ENCODE results near the gene GSTP1. TPM values are rescaled to one million over a fixed set of nuclear protein-coding genes. Genes with fewer than 3 reads are reported as not detected.
"Not testable (repeated sequence)": the region's sequence is repeated elsewhere in the genome, so short reads cannot be mapped to it uniquely, and the experiment has no call there.

GSTP1 gene
- total RNA-seq, 2 experiments from 2014 or later: 1,139 to 1,604 TPM

- ChIA-PET POLR2A (no interaction called here), CTCF (ENCODE audit: unreplicated experiment) (interaction anchor here (0.6 kb wide), 1 partner anchor 412 kb away, joined by 3 read pairs; no protein-coding TSS in a partner anchor)
- Histone ChIP-seq H4K20me1 (ENCODE audit: insufficient read depth, low read length) (no peaks in the 10 kb centered on the region), H3K79me2 (ENCODE audit: insufficient read depth, low read depth, low read length) (no peaks in the 10 kb centered on the region), H3K9me2 (ENCODE audit: insufficient read depth, low read length) (no peaks in the 10 kb centered on the region), H3K27ac (ENCODE audit: low read depth, low read length, poor library complexity, severe bottlenecking) (no peak overlapping the region), H3K9me3 (ENCODE audit: low read length) (peaks cover 30% of the 10 kb centered on the region), H3K36me3 (ENCODE audit: insufficient read depth, low read length) (no peaks in the 10 kb centered on the region), H3K4me2 (ENCODE audit: low read length) (no peak overlapping the region), H3K4me3 (ENCODE audit: low read depth, low read length, poor library complexity, severe bottlenecking) (no peak overlapping the region), H2AFZ (ENCODE audit: low read length) (no peak overlapping the region), H3K4me1 (ENCODE audit: insufficient read depth, low read length, poor library complexity, severe bottlenecking) (no peaks in the 10 kb centered on the region)
- no peak for TF ChIP-seq CTCF (conservative IDR thresholded peaks at IDR 0.05; ENCODE audit: low read length)
- TF ChIP-seq EZH2phosphoT487 (IDR thresholded peaks at IDR 0.05; ENCODE audit: borderline replicate concordance, low read depth, low read length): no peak
- no peak for DNase-seq (ENCODE audit: low spot score)
- no TSS peak for BruUV-seq (replicated peaks)
- intact Hi-C loops (cut with micrococcal nuclease; ENCODE audit: unreplicated experiment): no loop called here
These were observed 32.5 kb upstream of the GSTP1 start for GRCh38 chr11:67551127-67551526.

GRCh38 chr11:67551697-67552096 lies 31.9 kb upstream of the GSTP1 start:
- H3K9me2 ChIP-seq (ENCODE audit: insufficient read depth, low read length); BruUV-seq (replicated peaks); H3K79me2 ChIP-seq (ENCODE audit: insufficient read depth, low read depth, low read length); CTCF ChIA-PET (ENCODE audit: unreplicated experiment); H3K36me3 ChIP-seq (ENCODE audit: insufficient read depth, low read length); H3K4me1 ChIP-seq (ENCODE audit: insufficient read depth, low read length, poor library complexity, severe bottlenecking); H3K4me3 ChIP-seq (ENCODE audit: low read depth, low read length, poor library complexity, severe bottlenecking); H3K4me2 ChIP-seq (ENCODE audit: low read length); intact Hi-C loops (cut with micrococcal nuclease; ENCODE audit: unreplicated experiment); DNase-seq (ENCODE audit: low spot score); H2AFZ ChIP-seq (ENCODE audit: low read length); H3K27ac ChIP-seq (ENCODE audit: low read depth, low read length, poor library complexity, severe bottlenecking); H4K20me1 ChIP-seq (ENCODE audit: insufficient read depth, low read length): not testable (repeated sequence)
- peaks cover 30% of the 10 kb centered on the region for H3K9me3 ChIP-seq (ENCODE audit: low read length)
- POLR2A ChIA-PET: interaction anchor here (0.6 kb wide), 1 partner anchor 29 kb away, joined by 5 read pairs; no protein-coding TSS in a partner anchor

GRCh38 chr11:67556244-67556643 lies 27.4 kb upstream of the GSTP1 start:
- DNase-seq (ENCODE audit: low spot score): no peak
- ChIA-PET CTCF (ENCODE audit: unreplicated experiment) (no interaction called here), POLR2A (no interaction called here)
- Histone ChIP-seq H3K4me2 (ENCODE audit: low read length) (no peak overlapping the region), H3K9me2 (ENCODE audit: insufficient read depth, low read length) (no peaks in the 10 kb centered on the region), H3K4me1 (ENCODE audit: insufficient read depth, low read length, poor library complexity, severe bottlenecking) (no peaks in the 10 kb centered on the region), H4K20me1 (ENCODE audit: insufficient read depth, low read length) (no peaks in the 10 kb centered on the region), H3K9me3 (ENCODE audit: low read length) (peaks cover 18% of the 10 kb centered on the region; the same call in 1 of the 2 replicates), H3K79me2 (ENCODE audit: insufficient read depth, low read depth, low read length) (no peaks in the 10 kb centered on the region), H3K36me3 (ENCODE audit: insufficient read depth, low read length) (no peaks in the 10 kb centered on the region), H3K27ac (ENCODE audit: low read depth, low read length, poor library complexity, severe bottlenecking) (no peak overlapping the region), H2AFZ (ENCODE audit: low read length) (no peak overlapping the region), H3K4me3 (ENCODE audit: low read depth, low read length, poor library complexity, severe bottlenecking) (no peak overlapping the region)
- intact Hi-C loops (cut with micrococcal nuclease; ENCODE audit: unreplicated experiment): no loop called here
- no TSS peak for BruUV-seq (replicated peaks)
- TF ChIP-seq CTCF (conservative IDR thresholded peaks at IDR 0.05; ENCODE audit: low read length) (no peak), EZH2phosphoT487 (IDR thresholded peaks at IDR 0.05; ENCODE audit: borderline replicate concordance, low read depth, low read length) (no peak)

Measured in OCI-LY7 (cell line).